ENCODE results near the gene TCF25.

Gene TCF25

GRCh38 chr16:89946515-89946914 lies 73.1 kb downstream of the TCF25 start:
- no peak for DNase-seq (ENCODE audit: low read depth)

- DNase-seq (ENCODE audit: low read depth), result no peak
Observed at GRCh38 chr16:89949121-89949742, 75.8 kb downstream of the TCF25 start.

- DNase-seq (ENCODE audit: low read depth), result no peak
Observed at GRCh38 chr16:89949756-89950155, 76.4 kb downstream of the TCF25 start.

GRCh38 chr16:89951509-89951908 lies 78.1 kb downstream of the TCF25 start:
- DNase-seq (ENCODE audit: low read depth), result no peak

DNA sequence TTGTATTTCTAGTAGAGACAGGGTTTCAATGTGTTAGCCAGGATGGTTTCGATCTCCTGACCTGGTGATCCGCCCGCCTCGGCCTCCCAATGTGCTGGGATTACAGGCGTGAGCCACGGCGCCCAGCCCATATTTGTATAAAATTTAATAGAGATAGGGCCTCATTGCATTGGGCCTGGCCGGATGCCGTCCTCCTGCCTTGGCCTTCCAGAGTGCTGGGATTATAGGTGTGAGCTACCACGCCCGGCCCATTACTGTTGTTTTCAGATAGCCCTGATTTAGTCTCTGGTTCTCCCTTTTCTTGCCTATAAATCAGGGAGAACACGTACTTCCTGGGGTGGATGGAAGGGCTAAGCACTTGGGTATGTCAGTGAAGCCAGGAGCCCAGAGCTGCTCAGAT lies 78.7 kb downstream of the TCF25 start:
- DNase-seq (ENCODE audit: low read depth), result no peak

DNA sequence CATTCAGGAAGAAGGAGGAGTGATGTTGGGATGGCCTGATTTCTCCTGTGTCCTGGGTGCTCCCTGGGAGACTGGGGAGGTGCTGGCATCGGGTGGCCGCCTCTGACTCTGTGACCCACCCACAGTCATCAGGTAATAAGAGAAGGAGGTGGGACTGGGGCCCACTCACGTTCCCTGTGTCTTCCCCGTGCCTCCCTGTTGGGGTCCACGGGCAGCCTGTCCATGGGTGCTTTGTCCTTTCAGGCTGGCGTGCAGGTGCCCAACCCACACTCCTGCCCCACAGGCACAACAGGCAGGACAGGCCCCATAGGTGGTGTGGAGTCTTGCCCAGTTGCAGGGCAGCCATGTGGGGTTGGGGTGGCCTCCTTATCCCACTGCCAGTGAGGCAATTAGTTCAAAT lies 79.2 kb downstream of the TCF25 start:
- DNase-seq (ENCODE audit: low read depth), result no peak

DNA sequence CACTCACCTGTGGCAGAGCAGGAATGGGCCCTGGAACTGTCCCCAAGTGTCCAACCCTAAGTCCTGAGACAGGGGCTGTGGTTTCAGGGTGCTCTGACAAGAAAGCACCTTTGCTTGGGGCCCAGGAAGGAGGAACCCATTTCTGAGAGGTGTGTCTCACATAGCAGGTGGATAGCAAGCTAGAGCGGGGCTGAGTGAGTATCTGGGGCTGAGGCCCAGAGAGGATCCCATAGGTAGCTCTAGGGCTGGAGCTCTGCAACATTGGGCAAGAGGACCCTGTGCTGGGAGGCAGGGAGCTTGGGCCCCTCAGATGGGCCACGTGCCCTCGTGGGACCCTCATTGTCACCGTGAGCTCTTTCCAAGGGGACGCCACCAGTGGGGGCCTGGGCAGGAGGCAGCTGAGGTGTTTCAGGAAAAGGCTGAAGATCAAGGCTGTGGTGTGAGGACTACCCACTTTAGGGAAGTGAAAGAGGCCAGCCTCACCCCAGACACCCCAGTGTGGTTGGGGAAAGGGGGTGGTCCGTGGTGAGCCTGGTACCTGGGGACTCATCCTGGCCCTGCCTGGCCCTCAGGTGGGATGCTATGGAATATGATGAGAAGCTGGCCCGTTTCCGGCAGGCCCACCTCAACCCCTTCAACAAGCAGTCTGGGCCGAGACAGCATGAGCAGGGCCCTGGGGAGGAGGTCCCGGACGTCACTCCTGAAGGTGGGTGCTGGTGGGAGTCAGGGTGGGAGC lies 80.4 kb downstream of the TCF25 start:
- no peak for DNase-seq (ENCODE audit: low read depth)

GRCh38 chr16:89954462-89954861 lies 81.1 kb downstream of the TCF25 start:
- DNase-seq (ENCODE audit: low read depth), result no peak

GRCh38 chr16:89955001-89955685 lies 81.8 kb downstream of the TCF25 start:
- no peak for DNase-seq (ENCODE audit: low read depth)

DNA sequence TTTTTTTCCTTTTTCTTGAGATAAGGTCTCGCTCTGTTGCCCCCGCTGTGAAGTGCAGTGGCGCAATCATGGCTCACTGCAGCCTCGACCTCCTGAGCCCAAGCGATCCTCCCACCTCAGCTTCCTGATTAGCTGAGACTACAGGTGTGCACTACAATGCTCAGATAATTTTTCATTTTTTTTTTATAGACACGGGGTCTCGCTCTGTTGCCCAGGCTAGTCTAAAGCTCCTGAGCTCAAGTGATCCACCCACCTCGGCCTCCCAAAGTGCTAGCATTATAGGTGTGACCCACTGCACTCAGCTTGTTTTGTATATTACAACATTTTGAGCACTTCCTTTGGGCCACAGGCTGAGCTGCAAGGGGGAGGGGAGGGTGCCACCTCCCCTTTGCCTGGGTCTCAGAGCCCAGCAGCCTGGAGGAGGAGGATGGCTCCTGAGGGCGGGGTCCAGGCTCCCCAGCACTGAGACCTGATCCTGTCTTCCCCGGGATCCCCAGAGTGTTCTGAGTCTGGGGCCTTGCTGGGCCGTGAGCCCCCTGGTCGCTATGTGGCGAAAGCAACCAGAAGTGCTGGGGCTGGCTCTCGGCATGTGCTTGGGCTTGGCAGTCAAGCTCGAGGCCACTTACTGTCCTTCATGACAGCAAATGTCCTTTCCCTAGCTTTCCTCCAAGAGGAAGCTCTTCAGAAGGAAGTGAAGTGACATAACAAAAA lies 83.3 kb downstream of the TCF25 start:
- DNase-seq (ENCODE audit: low read depth), result no peak

DNA sequence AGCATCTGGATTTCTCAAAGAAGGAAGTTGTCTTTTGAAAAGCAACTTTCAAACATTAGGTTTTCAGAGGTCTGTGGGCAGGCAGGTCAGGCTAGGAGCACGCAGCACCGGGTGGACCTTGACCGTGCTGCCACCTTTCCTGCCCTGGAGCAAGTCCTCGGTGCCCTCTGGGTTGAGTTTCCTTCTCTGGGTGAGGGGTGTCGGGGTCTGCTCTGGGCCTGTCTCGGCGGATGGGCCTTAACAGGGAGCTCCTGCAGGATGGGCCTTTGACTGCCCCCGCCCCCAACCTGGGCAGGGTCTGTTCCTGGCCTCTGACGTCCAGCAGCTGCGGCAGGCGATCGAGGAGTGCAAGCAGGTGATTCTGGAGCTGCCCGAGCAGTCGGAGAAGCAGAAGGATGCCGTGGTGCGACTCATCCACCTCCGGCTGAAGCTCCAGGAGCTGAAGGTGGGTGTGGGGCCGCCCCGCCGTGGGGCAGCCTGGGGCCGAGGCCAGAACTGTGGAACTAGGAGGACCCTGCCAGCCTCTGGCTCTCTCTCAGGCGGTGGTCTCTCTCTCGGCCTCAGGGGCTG lies 83.9 kb downstream of the TCF25 start:
- DNase-seq (ENCODE audit: low read depth), result no peak

DNA sequence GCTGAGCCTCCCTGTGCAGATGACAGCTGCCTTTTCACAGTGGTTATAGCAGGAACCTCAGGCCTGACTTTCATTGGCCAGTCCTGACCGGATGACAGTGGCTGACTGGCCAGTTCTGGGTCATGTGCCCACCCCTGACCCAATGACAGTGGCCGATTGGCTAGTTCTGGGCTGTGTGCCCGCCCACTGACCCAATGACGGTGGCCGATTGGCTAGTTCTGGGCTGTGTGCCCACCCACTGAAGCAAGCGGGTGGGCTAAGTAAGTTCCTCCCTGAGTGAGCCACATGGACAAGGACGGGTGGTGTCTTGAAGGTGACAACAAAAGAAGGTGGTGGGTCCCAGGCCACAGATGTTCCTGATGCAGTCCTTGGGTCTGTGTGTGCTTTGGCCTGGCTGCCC lies 84.7 kb downstream of the TCF25 start:
- DNase-seq (ENCODE audit: low read depth), result no peak

GRCh38 chr16:89958596-89958995 lies 85.2 kb downstream of the TCF25 start:
- DNase-seq (ENCODE audit: low read depth), result no peak

GRCh38 chr16:89960966-89961365 lies 87.6 kb downstream of the TCF25 start:
- no peak for DNase-seq (ENCODE audit: low read depth)
